WTC11 (cell line): ENCODE results near the gene FAM135A. TPM values are rescaled to one million over a fixed set of nuclear protein-coding genes. Genes with fewer than 3 reads are reported as not detected.
"Not testable (repeated sequence)": the region's sequence is repeated elsewhere in the genome, so short reads cannot be mapped to it uniquely, and the experiment has no call there.

Experiments used
- ATAC-seq: fragments of 200-7000 bp; cut with Tn5 transposase; 2 replicates; pipeline ENCODE4 v1.10.0; 2021; ENCODE audit warnings: mild to moderate bottlenecking, moderate library complexity
- CTCF ChIA-PET: fragments of 300-600 bp; sonication (Branson Sonifier 250); formaldehyde crosslinking; loops from one replicate; lab custom pipeline; 2021; ENCODE audit warnings: antibody characterized with exemption; lab: Charles Lee
- POLR2A ChIA-PET: fragments of 350-600 bp; sonication (Branson Sonifier 250); formaldehyde crosslinking; loops from one replicate; lab custom pipeline; 2021; ENCODE audit warnings: antibody characterized with exemption; lab: Charles Lee
- DNase-seq: peaks from one replicate; pipeline ENCODE4 v3.0.0; 2021; ENCODE audit warnings: low spot score
- H3K27ac Mint-ChIP-seq: 2 replicates; pipeline ENCODE4 v1.8.0; 2021; ENCODE audit warnings: mixed read lengths
- H3K27me3 Mint-ChIP-seq: 2 replicates; pipeline ENCODE4 v1.8.0; 2021; ENCODE audit warnings: low read depth, mild to moderate bottlenecking, moderate library complexity, mixed read lengths
- H3K36me3 Mint-ChIP-seq: 2 replicates; pipeline ENCODE4 v1.8.0; 2021; ENCODE audit warnings: mixed read lengths
- H3K4me1 Mint-ChIP-seq: 2 replicates; pipeline ENCODE4 v1.8.0; 2022; ENCODE audit warnings: mixed read lengths
- H3K4me3 Mint-ChIP-seq: 2 replicates; pipeline ENCODE4 v1.8.0; 2021; ENCODE audit warnings: mild to moderate bottlenecking, moderate library complexity, mixed read lengths
- H3K9me3 Mint-ChIP-seq: 2 replicates; pipeline ENCODE4 v1.8.0; 2021; ENCODE audit warnings: mixed read lengths
- FOXJ3 ChIP-seq: sonication (generic); formaldehyde crosslinking; IDR thresholded peaks from 2 replicates; pipeline ENCODE4 v1.9.0; 2021; ENCODE audit warnings: missing genetic modification reagents, mild to moderate bottlenecking, borderline replicate concordance
- IRF2 ChIP-seq: sonication (generic); formaldehyde crosslinking; IDR thresholded peaks from 2 replicates; pipeline ENCODE4 v1.8.0; 2022; ENCODE audit warnings: low read depth, missing genetic modification reagents, borderline replicate concordance
- KAT7 ChIP-seq: sonication (generic); formaldehyde crosslinking; IDR thresholded peaks from 2 replicates; pipeline ENCODE4 v1.8.1; 2023; ENCODE audit warnings: missing genetic modification reagents, mild to moderate bottlenecking, borderline replicate concordance
- MXD4 ChIP-seq: fragments of 250-450 bp; sonication (Bioruptor Pico); IDR thresholded peaks from 2 replicates; pipeline ENCODE4 v1.8.0; 2021; ENCODE audit warnings: mild to moderate bottlenecking, moderate library complexity, borderline replicate concordance
- NFE2L1 ChIP-seq: sonication (generic); formaldehyde crosslinking; IDR thresholded peaks from 2 replicates; pipeline ENCODE4 v1.8.1; 2023; ENCODE audit warnings: missing genetic modification reagents
- RELA ChIP-seq: sonication (generic); formaldehyde crosslinking; IDR thresholded peaks from 2 replicates; pipeline ENCODE4 v1.8.1; 2022; ENCODE audit warnings: missing genetic modification reagents, mild to moderate bottlenecking, borderline replicate concordance
- SOX15 ChIP-seq: fragments of 250-450 bp; sonication (Bioruptor Pico); IDR thresholded peaks from 2 replicates; pipeline ENCODE4 v1.9.0; 2021; ENCODE audit warnings: mild to moderate bottlenecking
- ZBTB21 ChIP-seq: sonication (generic); formaldehyde crosslinking; IDR thresholded peaks from 2 replicates; pipeline ENCODE4 v1.8.1; 2023; ENCODE audit warnings: mild to moderate bottlenecking, missing genetic modification reagents, borderline replicate concordance
- ZNF219 ChIP-seq: sonication (generic); formaldehyde crosslinking; IDR thresholded peaks from 2 replicates; pipeline ENCODE4 v1.8.0; 2023; ENCODE audit warnings: missing genetic modification reagents, mild to moderate bottlenecking, borderline replicate concordance
- ZNF317 ChIP-seq: sonication (generic); formaldehyde crosslinking; IDR thresholded peaks from 2 replicates; pipeline ENCODE4 v1.8.1; 2023; ENCODE audit warnings: low read depth, mild to moderate bottlenecking, moderate library complexity, missing genetic modification reagents, borderline replicate concordance
- total RNA-seq: library from RNA; stranded (reverse); gene quantifications from 3 replicates; pipeline ENCODE4 v1.2.3, GENCODE V29; 2021
- TF ChIP-seq, protein P1 (sequence below): sonication (generic); formaldehyde crosslinking; IDR thresholded peaks from 2 replicates; pipeline ENCODE4 v1.8.0; 2022; ENCODE audit warnings: missing genetic modification reagents
- TF ChIP-seq, protein P2 (sequence below): sonication (generic); formaldehyde crosslinking; IDR thresholded peaks from 2 replicates; pipeline ENCODE4 v1.8.0; 2023; ENCODE audit warnings: missing genetic modification reagents, mild to moderate bottlenecking, borderline replicate concordance
- TF ChIP-seq, protein P3 (sequence below): sonication (generic); formaldehyde crosslinking; IDR thresholded peaks from 2 replicates; pipeline ENCODE4 v1.8.0; 2022; ENCODE audit warnings: mild to moderate bottlenecking, missing genetic modification reagents
- TF ChIP-seq, protein P4 (sequence below): sonication (generic); formaldehyde crosslinking; IDR thresholded peaks from 2 replicates; pipeline ENCODE4 v1.8.1; 2023; ENCODE audit warnings: mild to moderate bottlenecking, missing genetic modification reagents
- TF ChIP-seq, protein P5 (sequence below): sonication (generic); formaldehyde crosslinking; IDR thresholded peaks from 2 replicates; pipeline ENCODE4 v1.8.1; 2023; ENCODE audit warnings: mild to moderate bottlenecking, moderate library complexity, missing genetic modification reagents
- TF ChIP-seq, protein P6 (sequence below): fragments of 250-450 bp; sonication (Bioruptor Pico); IDR thresholded peaks from 2 replicates; pipeline ENCODE4 v1.9.0; 2021; ENCODE audit warnings: mild to moderate bottlenecking
- TF ChIP-seq, protein P7 (sequence below): sonication (generic); formaldehyde crosslinking; IDR thresholded peaks from 2 replicates; pipeline ENCODE4 v1.8.1; 2023; ENCODE audit warnings: mild to moderate bottlenecking, missing genetic modification reagents

Gene FAM135A
- total RNA-seq, 1 experiment from 2014 or later: 32.9 TPM

DNA sequence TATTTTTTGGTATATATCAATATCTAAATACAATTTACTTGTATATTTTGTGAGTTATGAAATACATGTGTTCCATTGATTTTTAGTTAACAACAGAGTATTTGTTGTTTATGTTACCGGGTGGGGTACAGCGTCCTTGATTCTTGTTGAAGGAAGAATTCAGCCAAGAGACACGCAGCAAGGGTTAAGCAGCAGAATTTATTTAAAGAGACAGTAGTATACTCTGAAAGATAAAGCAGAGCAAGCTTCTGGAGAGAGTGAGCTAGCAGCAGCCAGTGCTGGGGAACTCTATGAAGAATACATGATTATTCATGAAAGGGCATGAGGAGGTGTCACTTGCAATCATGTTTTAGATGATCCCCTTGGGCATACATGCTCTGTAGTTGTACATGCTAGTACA lies 76.1 kb downstream of the FAM135A start (continued):
- TF ChIP-seq, protein P1, sequence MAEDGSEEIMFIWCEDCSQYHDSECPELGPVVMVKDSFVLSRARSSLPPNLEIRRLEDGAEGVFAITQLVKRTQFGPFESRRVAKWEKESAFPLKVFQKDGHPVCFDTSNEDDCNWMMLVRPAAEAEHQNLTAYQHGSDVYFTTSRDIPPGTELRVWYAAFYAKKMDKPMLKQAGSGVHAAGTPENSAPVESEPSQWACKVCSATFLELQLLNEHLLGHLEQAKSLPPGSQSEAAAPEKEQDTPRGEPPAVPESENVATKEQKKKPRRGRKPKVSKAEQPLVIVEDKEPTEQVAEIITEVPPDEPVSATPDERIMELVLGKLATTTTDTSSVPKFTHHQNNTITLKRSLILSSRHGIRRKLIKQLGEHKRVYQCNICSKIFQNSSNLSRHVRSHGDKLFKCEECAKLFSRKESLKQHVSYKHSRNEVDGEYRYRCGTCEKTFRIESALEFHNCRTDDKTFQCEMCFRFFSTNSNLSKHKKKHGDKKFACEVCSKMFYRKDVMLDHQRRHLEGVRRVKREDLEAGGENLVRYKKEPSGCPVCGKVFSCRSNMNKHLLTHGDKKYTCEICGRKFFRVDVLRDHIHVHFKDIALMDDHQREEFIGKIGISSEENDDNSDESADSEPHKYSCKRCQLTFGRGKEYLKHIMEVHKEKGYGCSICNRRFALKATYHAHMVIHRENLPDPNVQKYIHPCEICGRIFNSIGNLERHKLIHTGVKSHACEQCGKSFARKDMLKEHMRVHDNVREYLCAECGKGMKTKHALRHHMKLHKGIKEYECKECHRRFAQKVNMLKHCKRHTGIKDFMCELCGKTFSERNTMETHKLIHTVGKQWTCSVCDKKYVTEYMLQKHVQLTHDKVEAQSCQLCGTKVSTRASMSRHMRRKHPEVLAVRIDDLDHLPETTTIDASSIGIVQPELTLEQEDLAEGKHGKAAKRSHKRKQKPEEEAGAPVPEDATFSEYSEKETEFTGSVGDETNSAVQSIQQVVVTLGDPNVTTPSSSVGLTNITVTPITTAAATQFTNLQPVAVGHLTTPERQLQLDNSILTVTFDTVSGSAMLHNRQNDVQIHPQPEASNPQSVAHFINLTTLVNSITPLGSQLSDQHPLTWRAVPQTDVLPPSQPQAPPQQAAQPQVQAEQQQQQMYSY (CRISPR knock-in tag): no peak
- TF ChIP-seq IRF2 (CRISPR knock-in tag): no peak
- no peak for TF ChIP-seq FOXJ3
- TF ChIP-seq, protein P2, sequence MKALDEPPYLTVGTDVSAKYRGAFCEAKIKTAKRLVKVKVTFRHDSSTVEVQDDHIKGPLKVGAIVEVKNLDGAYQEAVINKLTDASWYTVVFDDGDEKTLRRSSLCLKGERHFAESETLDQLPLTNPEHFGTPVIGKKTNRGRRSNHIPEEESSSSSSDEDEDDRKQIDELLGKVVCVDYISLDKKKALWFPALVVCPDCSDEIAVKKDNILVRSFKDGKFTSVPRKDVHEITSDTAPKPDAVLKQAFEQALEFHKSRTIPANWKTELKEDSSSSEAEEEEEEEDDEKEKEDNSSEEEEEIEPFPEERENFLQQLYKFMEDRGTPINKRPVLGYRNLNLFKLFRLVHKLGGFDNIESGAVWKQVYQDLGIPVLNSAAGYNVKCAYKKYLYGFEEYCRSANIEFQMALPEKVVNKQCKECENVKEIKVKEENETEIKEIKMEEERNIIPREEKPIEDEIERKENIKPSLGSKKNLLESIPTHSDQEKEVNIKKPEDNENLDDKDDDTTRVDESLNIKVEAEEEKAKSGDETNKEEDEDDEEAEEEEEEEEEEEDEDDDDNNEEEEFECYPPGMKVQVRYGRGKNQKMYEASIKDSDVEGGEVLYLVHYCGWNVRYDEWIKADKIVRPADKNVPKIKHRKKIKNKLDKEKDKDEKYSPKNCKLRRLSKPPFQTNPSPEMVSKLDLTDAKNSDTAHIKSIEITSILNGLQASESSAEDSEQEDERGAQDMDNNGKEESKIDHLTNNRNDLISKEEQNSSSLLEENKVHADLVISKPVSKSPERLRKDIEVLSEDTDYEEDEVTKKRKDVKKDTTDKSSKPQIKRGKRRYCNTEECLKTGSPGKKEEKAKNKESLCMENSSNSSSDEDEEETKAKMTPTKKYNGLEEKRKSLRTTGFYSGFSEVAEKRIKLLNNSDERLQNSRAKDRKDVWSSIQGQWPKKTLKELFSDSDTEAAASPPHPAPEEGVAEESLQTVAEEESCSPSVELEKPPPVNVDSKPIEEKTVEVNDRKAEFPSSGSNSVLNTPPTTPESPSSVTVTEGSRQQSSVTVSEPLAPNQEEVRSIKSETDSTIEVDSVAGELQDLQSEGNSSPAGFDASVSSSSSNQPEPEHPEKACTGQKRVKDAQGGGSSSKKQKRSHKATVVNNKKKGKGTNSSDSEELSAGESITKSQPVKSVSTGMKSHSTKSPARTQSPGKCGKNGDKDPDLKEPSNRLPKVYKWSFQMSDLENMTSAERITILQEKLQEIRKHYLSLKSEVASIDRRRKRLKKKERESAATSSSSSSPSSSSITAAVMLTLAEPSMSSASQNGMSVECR (CRISPR knock-in tag): no peak
- TF ChIP-seq RELA: no peak
- TF ChIP-seq ZNF317 (CRISPR knock-in tag): no peak
- no peak for TF ChIP-seq SOX15 (CRISPR knock-in tag)
- TF ChIP-seq, protein P3, sequence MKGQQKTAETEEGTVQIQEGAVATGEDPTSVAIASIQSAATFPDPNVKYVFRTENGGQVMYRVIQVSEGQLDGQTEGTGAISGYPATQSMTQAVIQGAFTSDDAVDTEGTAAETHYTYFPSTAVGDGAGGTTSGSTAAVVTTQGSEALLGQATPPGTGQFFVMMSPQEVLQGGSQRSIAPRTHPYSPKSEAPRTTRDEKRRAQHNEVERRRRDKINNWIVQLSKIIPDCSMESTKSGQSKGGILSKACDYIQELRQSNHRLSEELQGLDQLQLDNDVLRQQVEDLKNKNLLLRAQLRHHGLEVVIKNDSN (CRISPR knock-in tag): no peak
- TF ChIP-seq, protein P4, sequence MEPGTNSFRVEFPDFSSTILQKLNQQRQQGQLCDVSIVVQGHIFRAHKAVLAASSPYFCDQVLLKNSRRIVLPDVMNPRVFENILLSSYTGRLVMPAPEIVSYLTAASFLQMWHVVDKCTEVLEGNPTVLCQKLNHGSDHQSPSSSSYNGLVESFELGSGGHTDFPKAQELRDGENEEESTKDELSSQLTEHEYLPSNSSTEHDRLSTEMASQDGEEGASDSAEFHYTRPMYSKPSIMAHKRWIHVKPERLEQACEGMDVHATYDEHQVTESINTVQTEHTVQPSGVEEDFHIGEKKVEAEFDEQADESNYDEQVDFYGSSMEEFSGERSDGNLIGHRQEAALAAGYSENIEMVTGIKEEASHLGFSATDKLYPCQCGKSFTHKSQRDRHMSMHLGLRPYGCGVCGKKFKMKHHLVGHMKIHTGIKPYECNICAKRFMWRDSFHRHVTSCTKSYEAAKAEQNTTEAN: no peak
- TF ChIP-seq MXD4 (CRISPR knock-in tag): no peak
- TF ChIP-seq, protein P5, sequence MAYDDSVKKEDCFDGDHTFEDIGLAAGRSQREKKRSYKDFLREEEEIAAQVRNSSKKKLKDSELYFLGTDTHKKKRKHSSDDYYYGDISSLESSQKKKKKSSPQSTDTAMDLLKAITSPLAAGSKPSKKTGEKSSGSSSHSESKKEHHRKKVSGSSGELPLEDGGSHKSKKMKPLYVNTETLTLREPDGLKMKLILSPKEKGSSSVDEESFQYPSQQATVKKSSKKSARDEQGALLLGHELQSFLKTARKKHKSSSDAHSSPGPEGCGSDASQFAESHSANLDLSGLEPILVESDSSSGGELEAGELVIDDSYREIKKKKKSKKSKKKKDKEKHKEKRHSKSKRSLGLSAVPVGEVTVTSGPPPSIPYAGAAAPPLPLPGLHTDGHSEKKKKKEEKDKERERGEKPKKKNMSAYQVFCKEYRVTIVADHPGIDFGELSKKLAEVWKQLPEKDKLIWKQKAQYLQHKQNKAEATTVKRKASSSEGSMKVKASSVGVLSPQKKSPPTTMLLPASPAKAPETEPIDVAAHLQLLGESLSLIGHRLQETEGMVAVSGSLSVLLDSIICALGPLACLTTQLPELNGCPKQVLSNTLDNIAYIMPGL (CRISPR knock-in tag): no peak

DNA sequence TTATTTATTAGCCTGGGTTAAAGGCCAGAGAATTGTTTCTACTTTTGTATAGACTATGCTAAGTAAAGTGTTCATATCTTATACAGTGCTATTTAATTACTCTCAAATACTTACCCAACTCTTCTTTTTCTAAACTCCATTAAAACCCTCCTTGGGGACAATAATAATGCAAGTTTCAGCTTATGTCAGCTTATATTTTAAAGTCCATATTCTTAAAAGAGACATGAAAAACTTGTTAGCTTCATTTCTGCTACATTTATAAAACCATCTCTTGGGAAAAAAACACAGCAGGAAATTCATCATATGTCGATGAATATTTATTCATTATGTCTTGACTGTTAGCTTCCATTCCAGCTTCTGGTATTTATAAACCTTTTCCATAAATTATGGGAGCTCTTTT lies 81.5 kb downstream of the FAM135A start:
- no peak for DNase-seq
- Mint-ChIP-seq H3K27me3 (no peaks in the 10 kb centered on the region), H3K27ac (no peak overlapping the region)

DNA sequence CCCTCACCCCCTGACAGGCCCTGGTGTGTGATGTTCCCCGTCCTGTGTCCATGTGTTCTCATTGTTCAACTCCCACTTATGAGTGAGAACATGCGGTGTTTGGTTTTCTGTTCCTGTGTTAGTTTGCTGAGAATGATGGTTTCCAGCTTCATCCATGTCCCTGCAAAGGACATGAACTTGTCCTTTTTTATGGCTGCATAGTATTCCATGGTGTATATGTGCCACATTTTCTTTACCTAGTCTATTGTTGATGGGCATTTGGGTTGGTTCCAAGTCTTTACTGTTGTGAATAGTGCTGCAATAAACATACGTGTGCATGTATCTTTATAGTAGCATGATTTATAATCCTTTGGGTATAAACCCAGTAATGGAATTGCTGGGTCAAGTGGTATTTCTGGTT lies 82.5 kb downstream of the FAM135A start:
- H3K4me1 Mint-ChIP-seq, ATAC-seq, DNase-seq, CTCF ChIA-PET, H3K27ac Mint-ChIP-seq, H3K27me3 Mint-ChIP-seq, H3K4me3 Mint-ChIP-seq, POLR2A ChIA-PET: not testable (repeated sequence)
- Mint-ChIP-seq H3K36me3 (peaks cover 27% of the 10 kb centered on the region), H3K9me3 (peaks cover 27% of the 10 kb centered on the region)

More for the DNA sequence above, 81.5 kb downstream of the FAM135A start:
- no peak for TF ChIP-seq KAT7 (CRISPR knock-in tag)
- TF ChIP-seq NFE2L1 (CRISPR knock-in tag): no peak
- TF ChIP-seq, protein P6, sequence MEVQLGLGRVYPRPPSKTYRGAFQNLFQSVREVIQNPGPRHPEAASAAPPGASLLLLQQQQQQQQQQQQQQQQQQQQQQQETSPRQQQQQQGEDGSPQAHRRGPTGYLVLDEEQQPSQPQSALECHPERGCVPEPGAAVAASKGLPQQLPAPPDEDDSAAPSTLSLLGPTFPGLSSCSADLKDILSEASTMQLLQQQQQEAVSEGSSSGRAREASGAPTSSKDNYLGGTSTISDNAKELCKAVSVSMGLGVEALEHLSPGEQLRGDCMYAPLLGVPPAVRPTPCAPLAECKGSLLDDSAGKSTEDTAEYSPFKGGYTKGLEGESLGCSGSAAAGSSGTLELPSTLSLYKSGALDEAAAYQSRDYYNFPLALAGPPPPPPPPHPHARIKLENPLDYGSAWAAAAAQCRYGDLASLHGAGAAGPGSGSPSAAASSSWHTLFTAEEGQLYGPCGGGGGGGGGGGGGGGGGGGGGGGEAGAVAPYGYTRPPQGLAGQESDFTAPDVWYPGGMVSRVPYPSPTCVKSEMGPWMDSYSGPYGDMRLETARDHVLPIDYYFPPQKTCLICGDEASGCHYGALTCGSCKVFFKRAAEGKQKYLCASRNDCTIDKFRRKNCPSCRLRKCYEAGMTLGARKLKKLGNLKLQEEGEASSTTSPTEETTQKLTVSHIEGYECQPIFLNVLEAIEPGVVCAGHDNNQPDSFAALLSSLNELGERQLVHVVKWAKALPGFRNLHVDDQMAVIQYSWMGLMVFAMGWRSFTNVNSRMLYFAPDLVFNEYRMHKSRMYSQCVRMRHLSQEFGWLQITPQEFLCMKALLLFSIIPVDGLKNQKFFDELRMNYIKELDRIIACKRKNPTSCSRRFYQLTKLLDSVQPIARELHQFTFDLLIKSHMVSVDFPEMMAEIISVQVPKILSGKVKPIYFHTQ (CRISPR knock-in tag): no peak
- TF ChIP-seq ZNF219 (CRISPR knock-in tag): no peak
- TF ChIP-seq ZBTB21 (CRISPR knock-in tag): no peak
- TF ChIP-seq, protein P7, sequence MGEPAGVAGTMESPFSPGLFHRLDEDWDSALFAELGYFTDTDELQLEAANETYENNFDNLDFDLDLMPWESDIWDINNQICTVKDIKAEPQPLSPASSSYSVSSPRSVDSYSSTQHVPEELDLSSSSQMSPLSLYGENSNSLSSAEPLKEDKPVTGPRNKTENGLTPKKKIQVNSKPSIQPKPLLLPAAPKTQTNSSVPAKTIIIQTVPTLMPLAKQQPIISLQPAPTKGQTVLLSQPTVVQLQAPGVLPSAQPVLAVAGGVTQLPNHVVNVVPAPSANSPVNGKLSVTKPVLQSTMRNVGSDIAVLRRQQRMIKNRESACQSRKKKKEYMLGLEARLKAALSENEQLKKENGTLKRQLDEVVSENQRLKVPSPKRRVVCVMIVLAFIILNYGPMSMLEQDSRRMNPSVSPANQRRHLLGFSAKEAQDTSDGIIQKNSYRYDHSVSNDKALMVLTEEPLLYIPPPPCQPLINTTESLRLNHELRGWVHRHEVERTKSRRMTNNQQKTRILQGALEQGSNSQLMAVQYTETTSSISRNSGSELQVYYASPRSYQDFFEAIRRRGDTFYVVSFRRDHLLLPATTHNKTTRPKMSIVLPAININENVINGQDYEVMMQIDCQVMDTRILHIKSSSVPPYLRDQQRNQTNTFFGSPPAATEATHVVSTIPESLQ (CRISPR knock-in tag): no peak
- no peak overlapping the region for H3K4me3 Mint-ChIP-seq
- peaks cover 22% of the 10 kb centered on the region for H3K9me3 Mint-ChIP-seq
- POLR2A ChIA-PET: no interaction called here
- no peak for ATAC-seq
- CTCF ChIA-PET: no interaction called here
- no peaks in the 10 kb centered on the region for H3K4me1 Mint-ChIP-seq
- H3K36me3 Mint-ChIP-seq: peaks cover 18% of the 10 kb centered on the region
